ENCODE data around the gene NFE2L3. TPM values are rescaled to one million over a fixed set of nuclear protein-coding genes. Genes with fewer than 3 reads are reported as not detected.

Gene NFE2L3
- total and polyA plus RNA-seq, 2 donors (not counting 3 experiments of a cell fraction or from before 2014, with no cell fraction given): 29.6 to 40.2 TPM

DNA sequence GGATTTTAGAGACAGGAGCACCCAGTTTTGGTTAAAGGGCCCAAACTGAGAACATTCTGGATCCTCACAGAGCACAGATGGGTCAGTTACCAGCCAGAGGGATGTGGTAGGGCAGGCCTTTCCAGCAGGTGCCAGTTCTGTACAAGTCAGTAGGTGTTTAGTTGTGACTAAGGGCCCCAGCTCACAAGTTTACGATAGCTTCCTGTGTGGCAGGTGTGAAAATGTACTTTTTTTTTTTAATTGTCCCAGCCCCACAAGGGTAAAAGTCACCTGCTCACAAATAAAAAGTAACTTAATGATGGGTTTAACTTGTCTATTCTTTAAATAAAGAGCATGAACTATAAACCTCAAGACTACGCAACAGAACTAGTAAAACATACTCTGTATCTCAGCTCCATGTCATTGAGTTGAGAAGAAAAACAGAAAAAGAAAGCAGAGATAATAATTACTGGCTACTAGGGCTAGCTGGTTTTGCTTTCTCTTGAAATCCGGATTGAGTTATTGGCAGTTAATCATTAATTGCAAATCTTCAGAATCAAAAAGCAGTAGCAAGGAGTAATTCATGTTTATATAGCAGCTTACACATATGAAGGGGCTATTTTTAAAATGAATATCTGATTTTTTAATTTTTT lies 15.4 kb downstream of the NFE2L3 start:
- dilution Hi-C loops (cut with MboI; ENCODE audit: extremely low pct_ligation_motif_present, low sequenced_read_pairs): no loop called here

More for the DNA sequence above, 15.4 kb downstream of the NFE2L3 start:
- no peak overlapping the region for H3K27ac ChIP-seq (ENCODE audit: insufficient read depth, low read depth, low read length)
- no peak overlapping the region for H3K4me3 ChIP-seq (replicated peaks in 1 of 3; ENCODE audit: insufficient read depth in 1 of 3, low read depth in 1 of 3, low read length in 3 of 3)
- TF ChIP-seq, protein P1, sequence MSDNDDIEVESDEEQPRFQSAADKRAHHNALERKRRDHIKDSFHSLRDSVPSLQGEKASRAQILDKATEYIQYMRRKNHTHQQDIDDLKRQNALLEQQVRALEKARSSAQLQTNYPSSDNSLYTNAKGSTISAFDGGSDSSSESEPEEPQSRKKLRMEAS (IDR thresholded peaks at IDR 0.05; ENCODE audit: insufficient read depth, insufficient read length): no peak
- TF ChIP-seq, protein P2, sequence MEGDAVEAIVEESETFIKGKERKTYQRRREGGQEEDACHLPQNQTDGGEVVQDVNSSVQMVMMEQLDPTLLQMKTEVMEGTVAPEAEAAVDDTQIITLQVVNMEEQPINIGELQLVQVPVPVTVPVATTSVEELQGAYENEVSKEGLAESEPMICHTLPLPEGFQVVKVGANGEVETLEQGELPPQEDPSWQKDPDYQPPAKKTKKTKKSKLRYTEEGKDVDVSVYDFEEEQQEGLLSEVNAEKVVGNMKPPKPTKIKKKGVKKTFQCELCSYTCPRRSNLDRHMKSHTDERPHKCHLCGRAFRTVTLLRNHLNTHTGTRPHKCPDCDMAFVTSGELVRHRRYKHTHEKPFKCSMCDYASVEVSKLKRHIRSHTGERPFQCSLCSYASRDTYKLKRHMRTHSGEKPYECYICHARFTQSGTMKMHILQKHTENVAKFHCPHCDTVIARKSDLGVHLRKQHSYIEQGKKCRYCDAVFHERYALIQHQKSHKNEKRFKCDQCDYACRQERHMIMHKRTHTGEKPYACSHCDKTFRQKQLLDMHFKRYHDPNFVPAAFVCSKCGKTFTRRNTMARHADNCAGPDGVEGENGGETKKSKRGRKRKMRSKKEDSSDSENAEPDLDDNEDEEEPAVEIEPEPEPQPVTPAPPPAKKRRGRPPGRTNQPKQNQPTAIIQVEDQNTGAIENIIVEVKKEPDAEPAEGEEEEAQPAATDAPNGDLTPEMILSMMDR (IDR thresholded peaks at IDR 0.05; ENCODE audit: extremely low read depth in 1 of 2, insufficient read depth in 1 of 2, low read depth in 1 of 2, low read length in 2 of 2): no peak
- TF ChIP-seq FOS (IDR thresholded peaks at IDR 0.05; ENCODE audit: borderline replicate concordance, insufficient read depth, low read length) (no peak), EZH2 (IDR thresholded peaks at IDR 0.05; ENCODE audit: borderline replicate concordance, low read depth, low read length, severe bottlenecking) (no peak), MYC (IDR thresholded peaks at IDR 0.05; ENCODE audit: low read depth, low read length) (no peak), POLR2A (IDR thresholded peaks at IDR 0.05; ENCODE audit: low read depth, low read length) (no peak), GATA2 (IDR thresholded peaks at IDR 0.05; ENCODE audit: insufficient read depth, insufficient read length, low read depth, low read length) (no peak), POLR2AphosphoS5 (IDR thresholded peaks at IDR 0.05; ENCODE audit: insufficient read depth, low read depth, low read length) (no peak), JUN (IDR thresholded peaks at IDR 0.05; ENCODE audit: borderline replicate concordance, insufficient read depth, insufficient read length, low read depth) (no peak)
- BruUV-seq (replicated peaks): no TSS peak
- H2AFZ ChIP-seq (ENCODE audit: low read depth, low read length): no peak overlapping the region
- intact Hi-C loops (cut with micrococcal nuclease): no loop called here
- FAIRE-seq (no peak), DNase-seq (ENCODE audit: low read depth, low spot score) (no peak)
- peaks cover 16% of the 10 kb centered on the region for H3K79me2 ChIP-seq (ENCODE audit: control insufficient read depth, insufficient read depth, low read length)
- H3K36me3 ChIP-seq (ENCODE audit: control insufficient read depth in 2 of 2, extremely low read depth in 1 of 2, insufficient read depth in 2 of 2, low read length in 2 of 2): no peaks in the 10 kb centered on the region
- H4K20me1 ChIP-seq (replicated peaks; ENCODE audit: control insufficient read depth, extremely low read depth, insufficient read depth, low read length): no peaks in the 10 kb centered on the region
- CTCF ChIA-PET: interaction anchor here (1.3 to 3.0 kb wide), 3 partner anchors 16 to 84 kb away, joined by 3 to 14 read pairs (median 5); partner anchors contain the start of gene NFE2L3
- no peak overlapping the region for H3K9ac ChIP-seq (replicated peaks; ENCODE audit: extremely low read depth, insufficient read depth, low read length)
- H3K4me2 ChIP-seq (ENCODE audit: insufficient read depth, low read length): no peak overlapping the region
- no peaks in the 10 kb centered on the region for H3K9me1 ChIP-seq (replicated peaks; ENCODE audit: control insufficient read depth, extremely low read depth, insufficient read depth, low read length)
- H3K9me3 ChIP-seq (replicated peaks; ENCODE audit: control insufficient read depth, insufficient read depth, low read length): no peaks in the 10 kb centered on the region
- no peaks in the 10 kb centered on the region for H3K27me3 ChIP-seq (ENCODE audit: control insufficient read depth in 2 of 2, insufficient read depth in 2 of 2, low read length in 2 of 2)
- POLR2A ChIA-PET: no interaction called here
- H3K4me1 ChIP-seq (ENCODE audit: control insufficient read depth, extremely low read depth, insufficient read depth, low read length): no peaks in the 10 kb centered on the region

Measured in endothelial cell of umbilical vein (primary cell).